HepG2 (cell line): ENCODE data around the gene SLC17A9. TPM values are rescaled to one million over a fixed set of nuclear protein-coding genes. Genes with fewer than 3 reads are reported as not detected.
A peak's percentile ranks its signal among the peaks of the same experiment; 100 is the strongest.

ENCODE experiments used
- ASH2L ChIP-seq: fragments of 300-600, 200-600 bp; sonication (generic); IDR thresholded peaks from 2 replicates; pipeline ENCODE4 v1.7.0; 2017; ENCODE audit warnings: low read depth, mild to moderate bottlenecking, moderate library complexity, mixed read lengths, low read length; ENCODE audit not compliant: insufficient read length
- CCDC6 ChIP-seq: sonication (generic); formaldehyde crosslinking; IDR thresholded peaks from 2 replicates; pipeline ENCODE4 v1.8.1; 2022; ENCODE audit warnings: mild to moderate bottlenecking, missing genetic modification reagents, moderate library complexity
- DPF2 ChIP-seq: sonication (generic); formaldehyde crosslinking; IDR thresholded peaks from 2 replicates; pipeline ENCODE4 v1.4.0; 2020; ENCODE audit warnings: mild to moderate bottlenecking, low read depth, missing genetic modification reagents, borderline replicate concordance
- EED ChIP-seq: sonication (generic); formaldehyde crosslinking; IDR thresholded peaks from 2 replicates; pipeline ENCODE4 v1.5.0; 2020; ENCODE audit warnings: mild to moderate bottlenecking, missing genetic modification reagents
- EHMT2 ChIP-seq: fragments of 200-600 bp; sonication (generic); IDR thresholded peaks from 2 replicates; pipeline ENCODE4 v1.7.0; 2017; ENCODE audit warnings: antibody characterized with exemption, low read depth, low read length, borderline replicate concordance
- GATA4 ChIP-seq: sonication (generic); IDR thresholded peaks from 2 replicates; pipeline ENCODE4 v1.6.1; 2016; ENCODE audit warnings: antibody characterized with exemption, low read depth, borderline replicate concordance
- HDAC2 ChIP-seq: sonication (generic); formaldehyde crosslinking; IDR thresholded peaks from 2 replicates; pipeline ENCODE4 v1.4.0; 2020; ENCODE audit warnings: missing genetic modification reagents
- KDM4B ChIP-seq: sonication (generic); formaldehyde crosslinking; IDR thresholded peaks from 2 replicates; pipeline ENCODE4 v1.4.0; 2020; ENCODE audit warnings: missing genetic modification reagents
- KLF12 ChIP-seq: sonication (generic); formaldehyde crosslinking; IDR thresholded peaks from 2 replicates; pipeline ENCODE4 v1.4.0; 2020; ENCODE audit warnings: missing genetic modification reagents, borderline replicate concordance
- MEIS2 ChIP-seq: sonication (generic); formaldehyde crosslinking; IDR thresholded peaks from 2 replicates; pipeline ENCODE4 v1.9.0; 2021; ENCODE audit warnings: mild to moderate bottlenecking, missing genetic modification reagents
- NCOA1 ChIP-seq: sonication (generic); formaldehyde crosslinking; IDR thresholded peaks from 2 replicates; pipeline ENCODE4 v1.9.0; 2021; ENCODE audit warnings: missing genetic modification reagents
- PITX1 ChIP-seq: sonication (generic); formaldehyde crosslinking; IDR thresholded peaks from 2 replicates; pipeline ENCODE4 v1.5.1; 2020; ENCODE audit warnings: mild to moderate bottlenecking, missing genetic modification reagents
- TCF7 ChIP-seq: sonication (generic); IDR thresholded peaks from 2 replicates; pipeline ENCODE4 v1.6.1; 2016; ENCODE audit warnings: antibody characterized with exemption, low read depth
- ZFAT ChIP-seq: sonication (generic); formaldehyde crosslinking; conservative IDR thresholded peaks from 2 replicates; pipeline ENCODE4 v1.8.1; 2023; ENCODE audit warnings: missing genetic modification reagents, inconsistent platforms
- ZMYM3 ChIP-seq: sonication (generic); formaldehyde crosslinking; IDR thresholded peaks from 2 replicates; pipeline ENCODE4 v1.5.1; 2020; ENCODE audit warnings: mild to moderate bottlenecking, missing genetic modification reagents
- ZNF235 ChIP-seq: sonication (generic); formaldehyde crosslinking; IDR thresholded peaks from 2 replicates; pipeline ENCODE4 v1.8.1; 2023; ENCODE audit warnings: mild to moderate bottlenecking, missing genetic modification reagents, borderline replicate concordance
- ZNF430 ChIP-seq: sonication (generic); formaldehyde crosslinking; IDR thresholded peaks from 2 replicates; pipeline ENCODE4 v1.9.0; 2021; ENCODE audit warnings: mild to moderate bottlenecking, missing genetic modification reagents
- ZNF629 ChIP-seq: sonication (generic); formaldehyde crosslinking; conservative IDR thresholded peaks from 2 replicates; pipeline ENCODE4 v1.5.0; 2020; ENCODE audit warnings: missing genetic modification reagents
- ZNF766 ChIP-seq: sonication (generic); formaldehyde crosslinking; IDR thresholded peaks from 2 replicates; pipeline ENCODE4 v1.5.0; 2020; ENCODE audit warnings: missing genetic modification reagents, borderline replicate concordance
- polyA plus RNA-seq, 8 experiments: library from polyadenylated mRNA; depleted of rRNA in 3 of 8; stranded (reverse) in 7 of 8; unstranded in 1 of 8; fragments of >200 nt; fragmentation: Illumina TruSeq in 4 of 8; extraction: Trizol in 4 of 8; gene quantifications; 2 replicates each; pipeline versions ENCODE4 v1.2.1 to v1.2.3, GENCODE V29; 2011 to 2016; ENCODE audit warnings: low read depth in 4 of 8, missing spikeins in 1 of 8, mixed read lengths in 1 of 8; ENCODE audit not compliant: insufficient read depth in 1 of 8
- total RNA-seq, 5 experiments: library from RNA; depleted of rRNA; stranded (reverse); fragments of >200 nt; fragmentation: Illumina TruSeq; extraction: Trizol; gene quantifications; 2 replicates each; pipeline ENCODE4 v1.2.3, GENCODE V29; 2016; ENCODE audit warnings: low read depth in 1 of 5
- TF ChIP-seq, protein P1 (sequence below): sonication (generic); formaldehyde crosslinking; IDR thresholded peaks from 2 replicates; pipeline ENCODE4 v1.4.0; 2020; ENCODE audit warnings: mild to moderate bottlenecking, missing genetic modification reagents
- TF ChIP-seq, protein P2 (sequence below): sonication (generic); formaldehyde crosslinking; IDR thresholded peaks from 2 replicates; pipeline ENCODE4 v1.8.1; 2022; ENCODE audit warnings: low read depth, mild to moderate bottlenecking, missing genetic modification reagents
- TF ChIP-seq, protein P3 (sequence below): sonication (generic); formaldehyde crosslinking; IDR thresholded peaks from 2 replicates; pipeline ENCODE4 v1.4.0; 2020; ENCODE audit warnings: missing genetic modification reagents
- TF ChIP-seq, protein P4 (sequence below): fragments of 450-650 bp; IDR thresholded peaks from 2 replicates; pipeline ENCODE4 v1.6.1; 2017

Gene SLC17A9
- total and polyA plus RNA-seq, 2 of the 13 experiments (the other 11 are each of a cell fraction or from before 2014, with no cell fraction given), result 110 to 191 TPM

DNA sequence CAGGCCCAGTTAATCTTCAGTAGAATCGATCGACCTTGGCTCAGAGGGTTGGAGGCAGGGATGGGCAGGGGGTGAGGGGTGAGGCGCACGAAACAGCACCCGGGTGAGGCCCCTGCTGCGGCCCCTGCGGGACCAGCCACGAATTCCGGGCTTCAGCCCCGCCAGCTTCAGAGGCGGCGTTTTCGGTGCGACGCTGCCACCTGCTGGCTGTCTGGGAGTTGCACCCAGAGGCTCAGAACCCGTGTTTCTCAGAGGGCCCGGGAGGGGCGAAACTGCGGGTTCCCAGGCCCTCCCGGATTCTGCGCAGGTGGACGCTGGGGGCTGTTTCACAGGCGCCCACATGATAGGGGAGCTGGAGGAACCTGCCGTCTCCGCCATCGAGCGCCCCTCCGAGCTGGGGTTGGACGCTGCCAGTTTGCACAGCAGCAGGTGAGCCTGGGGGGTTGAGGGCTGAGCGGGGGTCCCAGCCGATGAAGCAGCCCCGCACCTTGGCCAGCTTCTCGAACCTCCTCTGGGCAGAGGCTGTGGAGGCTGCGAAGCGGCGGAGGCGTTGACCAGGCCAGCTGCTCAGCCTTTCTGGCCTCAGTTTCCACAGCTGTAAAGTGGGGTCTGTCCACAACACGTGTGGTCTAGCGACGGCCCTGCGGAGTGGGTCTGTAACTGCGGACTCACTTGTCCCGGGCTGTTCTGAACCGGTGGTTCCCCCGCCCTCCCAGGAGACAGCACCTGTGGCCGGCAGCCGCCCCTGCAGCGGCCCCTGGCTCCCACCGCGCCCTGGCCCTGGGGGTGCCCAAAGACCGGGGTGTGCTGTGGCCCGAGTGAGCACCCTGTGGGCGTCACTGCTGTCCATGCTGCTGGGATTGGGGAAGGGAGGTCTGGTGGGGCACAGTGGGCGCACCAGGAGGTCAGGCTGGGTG is 56.8 kb downstream of the SLC17A9 start (continued):
- TF ChIP-seq EHMT2, result no peak
- no peak for TF ChIP-seq CCDC6 (CRISPR knock-in tag)
- TF ChIP-seq DPF2 (CRISPR knock-in tag), result no peak
- peak; percentile 82 for TF ChIP-seq ZNF629 (CRISPR knock-in tag)
- TF ChIP-seq EED (CRISPR knock-in tag), result no peak; the same call in 1 of the 2 replicates
- TF ChIP-seq, protein P1, sequence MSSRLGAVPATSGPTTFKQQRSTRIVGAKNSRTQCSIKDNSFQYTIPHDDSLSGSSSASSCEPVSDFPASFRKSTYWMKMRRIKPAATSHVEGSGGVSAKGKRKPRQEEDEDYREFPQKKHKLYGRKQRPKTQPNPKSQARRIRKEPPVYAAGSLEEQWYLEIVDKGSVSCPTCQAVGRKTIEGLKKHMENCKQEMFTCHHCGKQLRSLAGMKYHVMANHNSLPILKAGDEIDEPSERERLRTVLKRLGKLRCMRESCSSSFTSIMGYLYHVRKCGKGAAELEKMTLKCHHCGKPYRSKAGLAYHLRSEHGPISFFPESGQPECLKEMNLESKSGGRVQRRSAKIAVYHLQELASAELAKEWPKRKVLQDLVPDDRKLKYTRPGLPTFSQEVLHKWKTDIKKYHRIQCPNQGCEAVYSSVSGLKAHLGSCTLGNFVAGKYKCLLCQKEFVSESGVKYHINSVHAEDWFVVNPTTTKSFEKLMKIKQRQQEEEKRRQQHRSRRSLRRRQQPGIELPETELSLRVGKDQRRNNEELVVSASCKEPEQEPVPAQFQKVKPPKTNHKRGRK, result no peak
- no peak for TF ChIP-seq TCF7
- no peak for TF ChIP-seq GATA4
- TF ChIP-seq ZMYM3 (CRISPR knock-in tag), result peak; percentile 73
- no peak for TF ChIP-seq ZNF235 (CRISPR knock-in tag)
- TF ChIP-seq ZNF766 (CRISPR knock-in tag), result 0 out of 2 replicates have a peak, but pooled peaks have one; percentile 62
- TF ChIP-seq, protein P2, sequence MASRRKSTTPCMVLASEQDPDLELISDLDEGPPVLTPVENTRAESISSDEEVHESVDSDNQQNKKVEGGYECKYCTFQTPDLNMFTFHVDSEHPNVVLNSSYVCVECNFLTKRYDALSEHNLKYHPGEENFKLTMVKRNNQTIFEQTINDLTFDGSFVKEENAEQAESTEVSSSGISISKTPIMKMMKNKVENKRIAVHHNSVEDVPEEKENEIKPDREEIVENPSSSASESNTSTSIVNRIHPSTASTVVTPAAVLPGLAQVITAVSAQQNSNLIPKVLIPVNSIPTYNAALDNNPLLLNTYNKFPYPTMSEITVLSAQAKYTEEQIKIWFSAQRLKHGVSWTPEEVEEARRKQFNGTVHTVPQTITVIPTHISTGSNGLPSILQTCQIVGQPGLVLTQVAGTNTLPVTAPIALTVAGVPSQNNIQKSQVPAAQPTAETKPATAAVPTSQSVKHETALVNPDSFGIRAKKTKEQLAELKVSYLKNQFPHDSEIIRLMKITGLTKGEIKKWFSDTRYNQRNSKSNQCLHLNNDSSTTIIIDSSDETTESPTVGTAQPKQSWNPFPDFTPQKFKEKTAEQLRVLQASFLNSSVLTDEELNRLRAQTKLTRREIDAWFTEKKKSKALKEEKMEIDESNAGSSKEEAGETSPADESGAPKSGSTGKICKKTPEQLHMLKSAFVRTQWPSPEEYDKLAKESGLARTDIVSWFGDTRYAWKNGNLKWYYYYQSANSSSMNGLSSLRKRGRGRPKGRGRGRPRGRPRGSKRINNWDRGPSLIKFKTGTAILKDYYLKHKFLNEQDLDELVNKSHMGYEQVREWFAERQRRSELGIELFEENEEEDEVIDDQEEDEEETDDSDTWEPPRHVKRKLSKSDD (CRISPR knock-in tag), result no peak
- TF ChIP-seq ZFAT (CRISPR knock-in tag), result no peak
- TF ChIP-seq KDM4B (CRISPR knock-in tag), result 0 out of 2 replicates have a peak, but pooled peaks have one; percentile 37
- TF ChIP-seq MEIS2 (CRISPR knock-in tag), result peak; percentile 68; the same call in 1 of the 2 replicates
- TF ChIP-seq, protein P3, sequence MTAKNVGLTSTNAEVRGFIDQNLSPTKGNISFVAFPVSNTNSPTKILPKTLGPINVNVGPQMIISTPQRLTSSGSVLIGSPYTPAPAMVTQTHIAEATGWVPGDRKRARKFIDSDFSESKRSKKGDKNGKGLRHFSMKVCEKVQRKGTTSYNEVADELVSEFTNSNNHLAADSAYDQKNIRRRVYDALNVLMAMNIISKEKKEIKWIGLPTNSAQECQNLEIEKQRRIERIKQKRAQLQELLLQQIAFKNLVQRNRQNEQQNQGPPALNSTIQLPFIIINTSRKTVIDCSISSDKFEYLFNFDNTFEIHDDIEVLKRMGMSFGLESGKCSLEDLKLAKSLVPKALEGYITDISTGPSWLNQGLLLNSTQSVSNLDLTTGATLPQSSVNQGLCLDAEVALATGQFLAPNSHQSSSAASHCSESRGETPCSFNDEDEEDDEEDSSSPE (CRISPR knock-in tag), result peak; percentile 21; the same call in 1 of the 2 replicates
- TF ChIP-seq ZNF430 (CRISPR knock-in tag), result no peak
- TF ChIP-seq KLF12 (CRISPR knock-in tag), result no peak
- TF ChIP-seq PITX1 (CRISPR knock-in tag), result peak; percentile 55; the same call in 1 of the 2 replicates
- TF ChIP-seq NCOA1, result no peak
- TF ChIP-seq ASH2L, result no peak
- TF ChIP-seq, protein P4, sequence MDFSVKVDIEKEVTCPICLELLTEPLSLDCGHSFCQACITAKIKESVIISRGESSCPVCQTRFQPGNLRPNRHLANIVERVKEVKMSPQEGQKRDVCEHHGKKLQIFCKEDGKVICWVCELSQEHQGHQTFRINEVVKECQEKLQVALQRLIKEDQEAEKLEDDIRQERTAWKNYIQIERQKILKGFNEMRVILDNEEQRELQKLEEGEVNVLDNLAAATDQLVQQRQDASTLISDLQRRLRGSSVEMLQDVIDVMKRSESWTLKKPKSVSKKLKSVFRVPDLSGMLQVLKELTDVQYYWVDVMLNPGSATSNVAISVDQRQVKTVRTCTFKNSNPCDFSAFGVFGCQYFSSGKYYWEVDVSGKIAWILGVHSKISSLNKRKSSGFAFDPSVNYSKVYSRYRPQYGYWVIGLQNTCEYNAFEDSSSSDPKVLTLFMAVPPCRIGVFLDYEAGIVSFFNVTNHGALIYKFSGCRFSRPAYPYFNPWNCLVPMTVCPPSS, result no peak
- TF ChIP-seq HDAC2 (CRISPR knock-in tag), result peak; percentile 46; the same call in 1 of the 2 replicates
